ENCODE data around the gene TESK2. TPM values are rescaled to one million over a fixed set of nuclear protein-coding genes. Genes with fewer than 3 reads are reported as not detected.
"Not testable (repeated sequence)": the region's sequence is repeated elsewhere in the genome, so short reads cannot be mapped to it uniquely, and the experiment has no call there.

TESK2 gene
- total RNA-seq, 1 donor from 2014 or later = 5.2 TPM

GRCh38 chr1:45409276-45409675, 81.7 kb downstream of the TESK2 start:
- ATAC-seq = no peak

GRCh38 chr1:45407629-45408287, 83.2 kb downstream of the TESK2 start:
- ATAC-seq = no peak

- no peak for ATAC-seq
Measured at GRCh38 chr1:45405636-45406035, 85.3 kb downstream of the TESK2 start.

- ATAC-seq = no peak
Measured at GRCh38 chr1:45403718-45404117, 87.2 kb downstream of the TESK2 start.

- peak; percentile 98 for ATAC-seq
Measured at GRCh38 chr1:45403298-45403697, 87.7 kb downstream of the TESK2 start.

- no peak for ATAC-seq
Measured at GRCh38 chr1:45401524-45401923, 89.4 kb downstream of the TESK2 start.

GRCh38 chr1:45400049-45400448, 90.9 kb downstream of the TESK2 start:
- ATAC-seq = no peak

GRCh38 chr1:45397285-45397684, 93.7 kb downstream of the TESK2 start:
- no peak for ATAC-seq

GRCh38 chr1:45395582-45395981, 95.4 kb downstream of the TESK2 start:
- no peak for ATAC-seq

- ATAC-seq = peak; percentile 78
Measured at GRCh38 chr1:45395051-45395450, 95.9 kb downstream of the TESK2 start.

GRCh38 chr1:45394342-45394741, 96.6 kb downstream of the TESK2 start:
- peak; percentile 55 for ATAC-seq

GRCh38 chr1:45393718-45394302, 97.2 kb downstream of the TESK2 start:
- ATAC-seq = peak; percentile 60

GRCh38 chr1:45386219-45386618, 104.7 kb downstream of the TESK2 start:
- no peak for ATAC-seq

- ATAC-seq = no peak
Measured at GRCh38 chr1:45385302-45385701, 105.7 kb downstream of the TESK2 start.

GRCh38 chr1:45384213-45384612, 106.8 kb downstream of the TESK2 start:
- ATAC-seq = not testable (repeated sequence)

GRCh38 chr1:45383191-45383590, 107.8 kb downstream of the TESK2 start:
- ATAC-seq = no peak

- ATAC-seq = no peak
Measured at GRCh38 chr1:45381243-45381642, 109.7 kb downstream of the TESK2 start.

GRCh38 chr1:45380730-45381129, 110.2 kb downstream of the TESK2 start:
- ATAC-seq = no peak

GRCh38 chr1:45380125-45380524, 110.8 kb downstream of the TESK2 start:
- no peak for ATAC-seq

- no peak for ATAC-seq
Measured at GRCh38 chr1:45379524-45379923, 111.4 kb downstream of the TESK2 start.

GRCh38 chr1:45378184-45378583, 112.8 kb downstream of the TESK2 start:
- no peak for ATAC-seq

GRCh38 chr1:45375104-45376090, 115.6 kb downstream of the TESK2 start:
- ATAC-seq = no peak

GRCh38 chr1:45373573-45373972, 117.4 kb downstream of the TESK2 start:
- ATAC-seq = no peak
